ENCODE data around the gene GRID1.

Gene GRID1

DNA sequence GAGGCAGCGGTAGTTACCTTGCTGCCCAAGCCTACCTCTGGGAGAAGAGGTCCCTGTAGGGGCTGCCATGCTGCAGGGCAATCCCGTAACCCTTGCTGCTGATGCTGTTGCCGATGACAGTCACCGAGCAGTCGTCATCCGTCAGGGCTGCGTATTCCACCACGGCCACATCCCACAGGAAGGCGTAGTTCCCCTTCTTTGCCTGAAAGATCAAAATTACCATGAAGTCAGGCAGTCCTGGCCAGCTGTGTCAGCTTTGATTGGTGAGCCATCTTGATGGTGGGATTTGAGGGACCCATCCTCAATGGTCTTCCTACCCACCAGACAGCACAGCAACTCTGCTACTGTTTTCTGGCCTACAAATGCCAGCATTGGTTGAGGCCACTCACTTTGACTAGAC is 746.8 kb downstream of the GRID1 start:
- DNase-seq = no peak

DNA sequence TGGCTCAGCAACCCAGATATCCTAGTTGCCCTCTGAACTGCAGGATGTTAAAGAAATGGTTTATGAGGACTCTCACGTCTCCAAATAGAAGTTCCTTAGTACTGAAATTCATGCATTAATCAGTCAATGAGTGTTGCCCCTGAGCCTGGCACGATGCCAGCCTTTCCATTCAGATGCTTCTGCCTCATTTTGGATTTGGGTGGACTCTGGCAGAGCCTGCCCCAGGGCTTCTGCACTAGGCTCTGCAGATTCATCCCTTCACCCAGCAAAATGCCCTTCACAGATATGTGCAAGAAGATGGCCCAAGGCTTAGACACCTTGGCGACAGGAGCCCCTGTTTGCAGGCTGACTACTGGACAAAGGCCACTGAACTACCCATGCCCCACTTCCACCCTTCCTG is 747.8 kb downstream of the GRID1 start:
- no peak for DNase-seq

DNA sequence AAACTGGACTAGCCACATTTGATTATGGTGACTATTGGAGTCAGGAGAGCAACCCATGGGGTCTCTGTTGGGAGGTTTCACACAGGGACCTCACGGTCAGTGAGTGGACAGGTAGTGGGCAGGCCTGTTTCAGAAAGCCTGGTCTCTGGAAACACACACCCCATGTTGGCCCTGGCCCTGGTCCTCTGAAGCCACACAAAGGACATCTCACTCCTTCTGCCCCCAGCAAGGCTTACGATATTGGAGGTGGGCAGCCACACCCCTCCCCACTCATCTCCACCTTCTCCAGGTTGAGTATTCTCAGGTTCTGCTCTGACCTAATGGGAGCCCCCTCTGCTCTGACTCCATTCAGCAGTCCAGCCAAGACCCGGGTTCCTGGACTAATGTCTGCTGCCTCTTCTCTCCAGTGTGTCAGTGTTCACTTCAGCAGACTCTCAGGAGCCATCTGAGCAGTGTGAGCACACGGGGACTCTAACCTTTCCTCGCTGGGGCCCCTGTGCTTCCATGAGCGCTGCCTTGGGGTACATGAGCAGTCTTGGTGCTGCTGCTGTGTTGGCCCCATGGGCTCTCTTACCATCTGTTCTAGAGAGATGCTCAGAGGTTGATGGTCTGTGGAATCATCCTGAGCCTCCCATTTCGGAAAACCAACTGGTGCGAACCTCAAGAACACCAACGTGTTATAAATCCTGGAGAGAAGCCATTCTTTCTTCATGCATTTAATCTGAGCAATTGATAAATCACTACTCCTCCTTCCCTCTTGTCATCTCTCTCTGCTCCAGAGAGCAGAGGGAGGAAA is 748.6 kb downstream of the GRID1 start:
- no peak for DNase-seq

DNA sequence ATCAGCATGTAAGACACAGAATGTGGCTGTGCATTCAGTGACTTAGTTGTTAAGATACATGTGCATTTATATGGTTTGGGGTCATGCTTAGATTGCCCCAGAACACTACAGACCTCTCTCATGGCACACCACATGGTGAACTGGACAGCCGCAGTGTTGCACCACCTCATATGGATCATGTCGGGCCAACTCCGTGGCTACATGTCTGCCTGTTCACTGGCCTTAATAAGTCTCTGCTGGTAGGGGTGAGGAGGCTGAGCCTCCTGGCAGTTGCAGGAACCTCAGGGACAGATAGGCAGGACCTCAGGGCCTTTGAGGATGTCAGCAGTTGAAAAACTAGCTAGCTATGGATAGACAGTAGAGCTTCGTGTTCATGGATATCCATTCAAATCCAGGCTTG is 751.0 kb downstream of the GRID1 start:
- no peak for DNase-seq

DNA sequence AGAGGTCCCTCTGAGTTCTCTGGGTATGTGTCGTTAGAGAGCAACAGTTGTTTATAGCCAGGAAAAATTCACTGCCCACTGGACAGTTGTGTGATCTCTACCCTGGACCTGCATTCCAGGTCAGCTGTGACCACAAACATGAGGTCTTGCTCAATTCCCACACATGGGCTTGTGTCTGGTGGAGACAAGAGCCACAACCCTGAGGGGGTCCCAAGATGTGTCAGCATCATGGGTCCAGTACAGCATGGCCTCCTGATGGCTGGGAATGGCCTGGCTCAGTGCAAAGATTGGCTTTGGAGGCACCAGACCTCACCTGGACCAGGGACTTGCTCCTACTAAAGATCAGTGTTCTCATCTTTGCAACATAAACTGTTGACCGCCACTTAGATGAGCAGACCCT is 751.6 kb downstream of the GRID1 start:
- DNase-seq = no peak

DNA sequence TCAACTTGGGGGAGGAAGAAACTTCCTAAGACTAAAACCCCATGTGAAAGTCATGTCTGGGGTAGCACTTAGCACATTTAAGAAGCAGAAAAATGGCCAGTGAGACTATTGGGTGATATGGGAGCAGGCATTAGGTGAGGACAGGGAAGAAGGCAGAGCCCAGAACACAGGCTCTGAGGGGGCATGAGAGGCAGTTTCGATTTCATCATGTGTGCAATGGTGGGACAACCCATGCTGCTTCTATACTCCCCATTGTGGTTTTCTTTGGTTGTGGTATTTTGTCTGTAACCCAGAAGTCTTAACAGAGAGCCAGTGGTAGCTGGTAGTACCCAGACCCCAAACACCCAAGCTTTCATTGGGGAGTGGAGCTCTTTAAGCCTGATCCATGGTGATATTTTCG is 752.0 kb downstream of the GRID1 start:
- no peak for DNase-seq

DNA sequence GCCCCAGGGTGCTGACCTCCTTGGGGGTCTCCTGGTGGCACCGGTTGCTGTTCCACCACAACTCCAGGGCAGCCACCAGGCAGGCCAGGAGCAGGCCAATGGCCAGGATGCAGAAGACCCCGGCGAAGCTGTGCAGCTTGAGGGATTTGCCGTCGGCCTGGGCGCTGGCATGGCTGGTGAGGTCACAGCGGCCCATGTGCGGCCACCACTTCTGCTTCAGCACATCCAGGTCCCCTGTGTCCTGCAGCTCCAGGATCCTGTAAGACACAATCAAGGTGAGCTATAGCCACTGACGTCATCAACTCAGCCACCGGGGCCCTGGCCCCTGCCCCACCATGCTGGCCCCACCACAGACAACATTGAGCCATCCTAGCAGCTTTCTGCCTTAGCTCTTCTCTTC is 753.2 kb downstream of the GRID1 start:
- DNase-seq = no peak

DNA sequence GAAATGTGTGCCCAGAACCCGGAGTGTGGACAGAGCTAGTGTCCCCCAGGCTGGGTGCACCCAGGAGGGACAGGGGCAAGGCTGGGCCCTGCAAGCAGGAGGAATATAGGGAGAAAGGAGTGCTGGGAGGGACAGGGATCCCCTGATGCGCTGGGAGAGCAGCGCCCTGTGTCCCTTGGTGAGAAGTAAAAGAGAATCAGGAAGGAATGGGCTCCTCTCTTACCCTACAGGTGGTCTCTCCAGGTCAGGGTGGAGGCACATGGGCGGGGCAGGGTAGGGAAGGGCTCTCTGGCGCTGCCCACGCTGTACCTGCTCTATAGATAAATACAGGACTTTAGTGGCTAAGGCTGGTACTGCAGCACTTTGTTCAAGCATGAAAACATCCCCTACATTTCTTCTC is 753.8 kb downstream of the GRID1 start:
- DNase-seq = no peak

DNA sequence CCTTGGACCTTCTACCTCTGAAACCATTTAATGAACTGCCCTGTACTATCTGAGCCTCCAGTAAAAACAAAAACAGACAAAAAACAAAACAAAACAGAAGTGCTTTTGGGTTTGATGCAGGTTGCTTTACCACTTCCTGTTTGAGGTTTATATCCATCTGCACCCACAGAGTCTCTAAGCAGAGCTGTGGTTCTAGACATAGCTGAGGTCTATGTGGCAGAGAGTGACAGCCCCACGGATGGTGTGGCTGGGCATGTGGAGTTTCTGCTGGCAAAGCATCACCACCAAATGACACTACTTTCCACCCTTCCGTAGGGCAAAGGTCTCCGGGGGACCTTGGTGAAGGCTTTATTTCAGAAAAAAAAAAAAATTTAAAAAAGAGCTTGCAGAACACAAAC is 754.2 kb downstream of the GRID1 start:
- DNase-seq = no peak

DNA sequence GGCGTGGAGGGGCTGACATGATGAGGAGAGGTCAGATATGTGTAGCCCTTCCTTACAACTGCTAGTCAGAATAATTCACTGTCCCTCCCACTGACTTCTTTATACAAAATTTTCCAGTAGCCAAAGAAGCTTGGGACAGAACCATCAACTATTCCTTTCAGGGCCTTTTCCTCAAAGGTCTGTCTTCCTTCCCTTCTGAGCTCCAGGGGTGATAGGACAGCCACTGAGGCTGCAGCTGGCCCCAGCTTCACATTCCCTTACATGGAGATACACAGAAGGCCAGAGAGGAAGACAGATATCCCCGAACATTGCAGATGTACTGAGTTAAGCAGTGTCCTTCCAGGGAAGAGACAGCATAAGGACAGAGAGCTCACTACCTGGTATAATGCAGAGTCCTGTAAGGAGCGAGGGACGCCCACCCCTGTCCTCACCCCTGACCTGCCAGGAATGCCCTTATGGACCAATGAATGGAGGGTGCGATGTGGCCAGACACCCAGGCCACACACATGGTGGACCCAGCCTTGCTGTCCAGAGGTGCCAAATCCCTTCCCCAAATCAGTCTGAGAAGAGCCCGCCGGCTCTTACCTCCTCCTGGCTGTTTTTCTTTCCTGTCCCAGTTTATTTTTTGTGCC is 754.7 kb downstream of the GRID1 start:
- no peak for DNase-seq

DNA sequence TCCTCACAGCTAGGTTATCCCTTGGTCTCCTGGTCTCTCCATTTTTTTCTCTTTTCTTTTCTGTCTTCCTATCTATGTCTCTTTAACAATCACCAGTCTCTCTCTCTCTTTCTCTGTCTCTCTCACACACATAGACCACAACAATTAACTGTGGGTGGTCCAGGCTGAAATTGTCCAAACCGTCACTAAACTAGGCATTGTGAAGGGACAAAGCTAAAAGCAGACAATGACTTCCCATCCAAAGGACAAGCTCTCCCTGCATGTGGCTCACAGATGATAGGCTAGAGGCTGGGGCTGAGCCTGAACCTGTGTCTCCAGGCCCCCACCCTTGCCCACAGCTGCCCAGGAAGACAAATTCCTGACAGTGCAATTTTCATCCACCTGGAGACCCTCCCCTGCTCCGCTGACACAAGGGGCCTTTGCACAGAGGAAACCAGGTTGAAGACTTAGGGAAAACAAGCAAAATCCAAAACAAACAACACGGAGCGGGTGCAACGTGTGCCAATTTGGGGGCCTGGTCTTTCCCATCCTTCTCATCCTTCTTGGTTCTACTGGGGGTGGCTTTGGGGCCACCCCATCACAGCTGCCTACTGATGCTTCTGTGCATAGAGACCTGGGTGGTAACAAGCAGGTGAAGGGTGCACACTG is 755.4 kb downstream of the GRID1 start:
- DNase-seq = no peak

DNA sequence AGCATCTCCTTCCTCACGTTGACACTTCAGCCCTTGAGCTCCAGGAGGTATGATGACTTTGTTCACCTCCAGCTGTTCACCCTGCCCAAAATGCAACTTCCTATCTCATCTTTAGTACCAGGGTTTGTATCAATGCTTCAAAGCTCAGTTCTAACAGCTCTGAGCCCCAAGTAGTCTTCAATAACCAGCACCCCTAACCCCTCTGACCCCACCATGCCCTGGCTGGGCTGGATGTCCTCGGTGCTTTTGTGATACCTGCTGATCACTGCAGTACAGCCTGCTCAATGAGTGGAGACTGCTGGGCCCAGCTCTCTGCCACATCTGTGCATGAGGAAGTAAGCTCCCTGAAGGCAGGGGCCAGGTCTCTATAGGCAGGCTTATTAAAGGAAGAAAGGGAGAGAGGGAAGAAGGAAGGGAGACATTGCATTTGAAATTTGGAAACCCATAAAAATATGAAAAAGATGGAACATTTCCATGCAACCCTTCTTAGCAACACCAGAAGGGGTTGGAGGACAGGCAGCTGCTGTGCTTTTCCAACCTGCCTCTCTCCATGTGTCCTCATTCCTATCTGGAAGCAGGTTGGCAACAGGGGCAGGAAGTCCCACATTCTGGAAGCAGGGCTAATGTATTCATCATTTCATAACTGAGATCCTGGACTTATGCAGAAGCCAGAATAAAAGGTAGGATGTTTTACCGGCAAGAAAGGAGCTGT is 756.1 kb downstream of the GRID1 start:
- DNase-seq = no peak

DNA sequence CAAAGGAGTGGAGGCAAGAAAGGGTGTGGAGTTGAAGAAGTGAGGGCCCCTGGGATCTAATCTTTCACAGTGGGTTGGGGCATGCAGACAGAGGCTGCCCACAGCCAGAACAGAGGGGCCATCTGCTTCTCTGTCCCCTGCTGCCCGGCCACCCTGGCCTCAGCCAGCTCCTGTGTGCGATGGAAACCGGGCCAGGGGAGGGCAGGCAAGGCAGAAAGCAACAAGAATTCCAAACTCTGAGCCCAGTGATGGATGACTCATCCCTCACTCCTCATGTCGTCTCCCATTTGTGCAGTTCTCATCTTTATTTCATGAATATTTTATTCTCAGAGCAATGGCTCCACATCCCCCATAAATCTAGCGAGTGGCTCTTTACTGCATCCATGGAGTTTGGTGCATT is 757.1 kb downstream of the GRID1 start:
- no peak for DNase-seq

DNA sequence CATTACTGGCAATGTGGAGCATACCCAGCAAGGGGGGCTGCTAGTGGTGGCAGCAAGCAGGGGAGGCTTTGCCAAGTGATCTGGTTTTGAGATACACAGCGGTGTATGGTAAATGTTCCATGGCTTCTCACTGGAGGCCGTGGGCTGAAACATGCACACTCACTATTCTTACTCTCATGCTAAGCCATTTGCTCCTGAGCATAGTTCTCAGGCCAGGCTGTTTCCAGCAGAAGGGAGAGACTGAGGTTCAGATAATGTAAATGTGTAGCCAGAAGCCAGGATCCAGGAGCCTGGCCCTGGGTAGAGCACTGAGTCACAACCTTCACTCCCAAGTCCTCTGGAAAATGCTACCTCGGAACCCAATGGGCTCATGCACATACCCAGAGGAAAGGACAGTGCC is 757.9 kb downstream of the GRID1 start:
- DNase-seq = no peak

DNA sequence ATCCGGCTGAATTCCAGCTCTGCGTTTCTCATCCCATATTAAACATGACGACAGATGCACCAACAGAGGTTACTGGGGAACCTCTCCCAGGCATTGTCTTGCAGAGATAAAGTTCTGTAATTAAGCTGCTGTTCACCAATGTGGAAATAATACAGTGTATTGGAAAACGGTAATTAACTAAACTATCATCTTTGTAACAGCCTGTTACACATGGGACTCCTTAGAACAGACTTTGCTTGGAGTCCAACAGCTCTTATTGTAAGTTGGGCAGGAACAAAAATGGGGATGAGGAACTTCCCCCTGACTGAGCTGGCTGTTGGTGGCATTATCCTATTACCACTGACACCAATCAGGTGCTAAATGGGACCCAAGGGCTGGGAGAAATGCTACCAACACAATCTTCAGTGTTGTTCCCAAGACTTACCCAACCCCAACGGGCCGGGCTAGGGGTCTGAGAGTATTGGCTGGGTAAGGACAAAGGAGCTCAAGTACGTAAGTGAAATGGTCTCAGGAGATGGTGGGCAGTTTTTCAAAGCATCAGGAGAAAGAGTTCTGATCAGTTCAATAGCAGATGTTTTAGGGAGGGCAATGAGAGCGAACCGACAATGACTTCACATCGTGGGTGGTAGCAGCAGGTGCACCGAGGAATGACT is 759.4 kb downstream of the GRID1 start:
- no peak for DNase-seq

DNA sequence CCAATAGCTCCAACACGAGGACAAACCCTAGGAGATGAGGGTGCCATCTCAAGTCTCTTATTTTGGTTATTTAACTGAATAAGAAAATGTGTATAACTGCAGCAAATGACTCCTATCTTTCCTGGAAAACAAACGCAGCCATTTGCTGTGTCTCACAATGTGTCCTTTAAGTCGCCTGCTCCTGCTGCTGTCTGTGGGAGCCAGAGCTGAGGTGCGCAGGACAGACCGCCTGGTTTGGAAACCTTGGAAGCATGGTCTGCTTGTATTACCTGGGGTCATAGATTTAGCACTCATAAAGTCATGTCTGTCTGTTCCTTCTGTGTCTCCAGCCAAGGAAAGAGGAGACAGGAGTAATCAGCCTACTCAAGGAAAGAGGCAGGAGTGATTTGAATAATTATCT is 760.2 kb downstream of the GRID1 start:
- DNase-seq = no peak

DNA sequence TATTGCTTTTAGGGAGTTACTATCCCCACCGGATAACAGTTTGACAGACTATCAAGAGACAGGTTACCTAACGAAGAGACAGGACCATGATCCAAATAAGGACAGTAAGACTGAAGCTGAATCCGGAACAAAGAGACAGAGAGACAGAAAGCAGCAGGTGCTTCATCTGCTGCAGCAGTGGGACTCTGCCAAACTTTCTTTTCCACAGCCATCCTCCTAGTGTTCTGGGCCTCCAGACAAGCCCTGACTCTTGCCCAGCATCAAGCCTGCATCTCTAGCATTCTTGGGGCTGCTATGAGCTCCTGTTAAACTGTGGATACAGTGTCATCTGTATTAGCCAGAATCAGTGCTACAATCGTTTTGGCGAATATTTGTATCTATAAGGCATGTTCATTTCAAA is 761.7 kb downstream of the GRID1 start:
- DNase-seq = no peak

DNA sequence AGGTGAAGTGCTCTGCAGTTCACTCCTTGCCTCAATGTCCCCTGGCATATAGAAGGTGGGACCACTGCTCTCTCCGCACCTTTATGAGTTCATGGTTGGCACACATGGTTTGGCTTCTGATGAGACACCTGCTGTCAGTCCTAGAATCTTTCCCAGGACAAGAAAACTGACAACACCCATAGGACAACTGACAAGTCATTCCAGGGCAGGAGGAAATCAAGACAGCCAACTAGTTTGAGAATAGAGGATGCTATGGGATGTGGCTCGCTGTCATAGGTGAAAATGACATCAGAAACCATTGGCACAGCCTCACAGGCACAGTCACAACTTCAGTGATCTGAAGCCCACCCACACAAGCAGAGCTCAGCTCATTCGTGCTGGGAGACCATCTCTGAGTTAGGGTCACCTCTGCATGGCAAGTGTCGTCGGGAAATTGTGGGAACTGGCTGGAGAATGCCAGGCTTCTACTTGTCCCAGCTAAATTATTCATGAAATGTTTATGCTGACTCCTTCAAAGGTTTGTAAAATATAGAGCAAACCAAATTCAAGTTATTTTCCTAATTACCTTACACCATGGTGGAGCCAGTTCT is 762.4 kb downstream of the GRID1 start:
- no peak for DNase-seq

DNA sequence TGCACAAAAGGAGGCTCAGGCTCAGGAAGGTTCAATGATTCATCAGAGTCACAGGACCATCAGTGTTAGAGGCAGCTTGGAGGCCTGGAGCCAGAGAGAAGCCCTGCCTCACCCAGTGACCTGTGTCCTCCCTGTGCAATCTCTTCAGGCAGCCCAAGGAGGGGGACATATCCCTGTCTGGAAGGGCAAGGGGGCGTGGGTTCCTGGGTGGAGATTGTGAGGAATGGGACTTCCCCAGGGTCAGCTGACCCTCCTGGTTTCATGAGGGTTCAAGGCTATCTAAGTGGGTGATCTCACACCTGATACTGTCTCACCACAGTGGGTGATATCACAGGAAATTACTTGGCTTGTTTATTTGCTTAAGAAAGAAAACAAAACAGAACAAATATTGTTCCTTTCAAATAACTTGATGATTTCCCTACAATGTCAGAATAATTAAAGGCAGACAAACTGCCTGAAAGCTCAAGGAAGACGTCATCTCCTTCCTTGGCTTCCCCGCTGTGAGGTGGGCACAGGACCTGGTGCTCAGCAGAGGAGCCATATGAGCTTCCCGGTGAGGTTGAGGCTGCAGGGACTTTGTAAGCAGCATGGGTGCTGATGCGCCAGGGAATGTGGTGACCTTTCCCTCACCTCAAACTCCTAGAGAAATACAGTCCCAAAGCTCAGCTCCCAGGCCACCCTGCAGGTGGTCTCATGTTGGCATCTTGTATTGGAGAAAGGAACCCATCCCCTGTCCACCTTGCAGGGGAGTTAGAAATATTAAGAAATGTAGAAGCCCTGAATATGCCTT is 763.2 kb downstream of the GRID1 start:
- no peak for DNase-seq

DNA sequence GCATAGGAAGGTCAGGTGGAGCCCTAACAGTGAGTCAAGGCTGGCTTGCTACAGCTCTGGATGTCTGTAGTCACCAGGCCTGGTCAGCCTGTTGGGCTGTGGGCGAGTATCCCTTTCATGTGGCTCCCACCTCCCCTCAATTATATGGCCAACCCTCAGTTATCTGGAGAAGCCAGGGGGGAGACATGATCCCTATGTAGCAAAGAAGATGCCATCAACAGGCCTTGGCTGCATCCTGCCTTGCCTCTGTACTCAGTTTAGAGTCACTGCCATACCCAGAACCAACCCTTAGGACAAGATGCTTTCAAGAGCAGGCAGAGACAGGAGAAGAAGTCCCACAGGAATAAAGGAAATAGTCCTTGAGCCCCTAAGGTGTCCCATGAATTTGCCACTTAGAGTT is 763.9 kb downstream of the GRID1 start:
- no peak for DNase-seq

DNA sequence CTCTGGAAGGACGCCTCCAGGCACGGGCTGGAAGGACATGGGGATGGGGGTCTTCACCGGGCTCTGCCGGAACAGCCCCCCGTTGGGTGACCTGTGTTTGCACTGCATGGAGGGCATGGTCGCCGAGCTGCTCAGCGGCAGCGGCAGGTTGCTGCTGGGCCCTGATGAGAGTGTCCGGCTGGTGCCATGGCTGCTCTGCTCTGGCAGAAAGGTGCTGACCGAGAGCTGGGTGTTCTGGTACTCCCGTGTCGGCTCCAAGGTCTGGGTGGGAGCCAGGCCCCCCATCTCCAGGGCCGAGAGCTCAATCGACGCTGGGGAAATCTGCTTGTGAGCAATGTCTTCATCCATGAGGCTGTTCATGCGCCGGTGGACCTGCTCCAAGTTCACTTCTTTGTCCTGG is 764.3 kb downstream of the GRID1 start:
- no peak for DNase-seq

DNA sequence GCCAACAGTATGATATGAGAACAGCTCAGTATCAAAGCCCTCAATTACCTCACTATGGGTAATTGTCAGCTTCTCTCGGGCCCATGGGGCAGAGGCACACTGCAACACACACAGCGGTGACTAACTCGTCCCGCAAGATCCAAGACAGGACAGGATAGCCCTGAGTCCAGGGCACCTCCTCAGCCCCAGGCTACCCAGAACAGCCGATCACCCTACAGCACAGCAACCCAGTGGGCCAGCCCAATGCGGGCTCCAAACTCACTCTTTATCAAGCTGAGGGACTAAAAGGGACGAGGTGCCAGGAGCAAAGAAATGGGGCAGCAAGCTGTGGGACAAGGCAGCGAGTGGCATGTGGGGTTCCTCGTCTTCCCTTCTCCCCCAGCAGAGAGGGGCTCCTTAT is 765.1 kb downstream of the GRID1 start:
- no peak for DNase-seq
